Measurements from ENCODE around the gene XPNPEP2.
A peak's percentile ranks its signal among the peaks of the same experiment; 100 is the strongest.

The XPNPEP2 gene

DNA sequence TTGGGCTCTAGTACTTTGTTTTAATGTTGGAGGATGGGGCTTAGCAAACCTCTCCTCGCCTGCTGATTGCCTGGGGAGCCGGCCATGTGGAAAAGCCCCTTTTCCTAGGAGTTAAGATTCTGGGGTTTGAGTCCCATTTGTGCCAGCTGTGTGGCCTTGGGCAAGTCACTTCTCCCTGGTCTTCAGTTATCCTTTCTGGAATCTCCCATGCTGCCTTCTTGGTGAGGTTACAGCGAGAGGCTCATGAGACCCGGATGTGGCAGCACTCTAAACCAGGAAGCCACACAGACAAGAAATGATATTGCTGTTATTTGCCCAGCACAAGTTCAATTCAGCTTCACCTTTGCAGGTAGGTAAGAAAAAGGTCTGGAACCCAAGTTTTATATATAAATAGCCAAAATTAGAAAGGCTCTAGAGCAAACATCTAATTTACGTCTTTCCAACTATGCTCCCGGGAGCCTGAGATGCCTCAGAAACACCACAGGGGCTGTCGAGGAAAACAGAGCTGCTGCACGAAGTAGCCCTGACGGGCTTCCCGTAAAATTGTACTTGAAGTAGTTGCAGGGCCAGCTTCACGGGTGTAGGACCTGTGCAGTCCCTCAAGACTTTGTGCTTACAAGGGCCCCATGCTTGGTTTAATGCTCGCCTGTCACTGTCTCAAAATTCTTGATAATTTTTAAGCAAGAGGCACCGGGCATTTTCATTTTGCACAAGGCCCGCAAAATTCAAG is 32.7 kb downstream of the XPNPEP2 start:
- Mint-ChIP-seq H3K9me3 (peaks cover 12% of the 10 kb centered on the region), H3K4me1 (no peaks in the 10 kb centered on the region), H3K4me3 (no peak overlapping the region)

GRCh38 chrX:129772796-129773431 is 34.1 kb downstream of the XPNPEP2 start:
- Mint-ChIP-seq H3K27ac (no peak overlapping the region), H3K4me3 (no peak overlapping the region)

More for the DNA sequence above, 32.7 kb downstream of the XPNPEP2 start:
- no peak for DNase-seq
- no peaks in the 10 kb centered on the region for H3K36me3 Mint-ChIP-seq (ENCODE audit: low read depth)
- H3K27ac Mint-ChIP-seq = no peak overlapping the region
- H3K27me3 Mint-ChIP-seq (ENCODE audit: low read depth, poor library complexity) = no peaks in the 10 kb centered on the region
- TF ChIP-seq CTCF (IDR thresholded peaks at IDR 0.05) = no peak

GRCh38 chrX:129773649-129774458 is 35.1 kb downstream of the XPNPEP2 start:
- H3K27ac Mint-ChIP-seq = no peak overlapping the region
- peaks cover 9% of the 10 kb centered on the region for H3K9me3 Mint-ChIP-seq
- no peak overlapping the region for H3K4me3 Mint-ChIP-seq

More at GRCh38 chrX:129772796-129773431, 34.1 kb downstream of the XPNPEP2 start:
- H3K4me1 Mint-ChIP-seq = no peaks in the 10 kb centered on the region
- TF ChIP-seq CTCF (IDR thresholded peaks at IDR 0.05) = no peak
- no peaks in the 10 kb centered on the region for H3K36me3 Mint-ChIP-seq (ENCODE audit: low read depth)
- H3K9me3 Mint-ChIP-seq = peaks cover 8% of the 10 kb centered on the region
- no peak for DNase-seq
- no peaks in the 10 kb centered on the region for H3K27me3 Mint-ChIP-seq (ENCODE audit: low read depth, poor library complexity)

DNA sequence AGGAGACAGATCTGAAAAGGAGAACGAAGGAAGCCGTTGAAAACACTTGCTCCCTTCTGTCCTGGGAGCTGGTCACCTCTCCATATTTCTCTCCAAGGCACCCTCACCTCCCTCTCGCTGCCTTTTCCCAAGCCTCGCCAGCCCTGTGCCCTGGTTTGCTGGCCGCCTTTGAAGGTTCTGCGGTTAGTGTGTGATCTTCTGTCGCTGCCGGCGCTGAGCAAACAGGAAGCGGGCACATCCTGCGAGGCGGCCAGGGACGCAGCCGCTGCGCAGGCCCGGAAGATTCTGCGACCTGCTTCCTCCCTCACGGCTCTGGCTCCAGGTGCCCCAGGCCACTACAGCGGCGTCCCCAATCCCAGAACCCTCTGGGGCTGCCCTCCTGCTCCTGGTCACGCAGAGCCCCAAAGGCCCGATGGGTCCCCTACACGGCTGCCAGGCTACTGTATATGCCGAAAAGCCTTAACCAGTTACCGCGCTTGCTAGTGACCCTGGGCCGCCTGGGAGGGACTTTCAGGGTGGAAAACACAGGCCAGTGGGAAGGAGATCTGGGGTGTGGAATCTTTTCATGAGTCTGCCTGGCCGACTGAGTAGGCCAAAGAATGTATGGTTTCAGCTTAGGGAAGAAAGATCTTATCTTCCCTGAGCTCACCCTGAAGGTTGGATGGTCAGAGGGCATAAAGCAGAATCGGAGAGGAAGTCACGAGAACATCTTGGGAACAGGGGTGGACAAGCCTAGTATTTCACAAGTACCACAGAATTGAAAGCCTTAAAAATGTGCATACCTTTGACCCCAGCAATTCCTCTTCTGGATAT is 38.6 kb downstream of the XPNPEP2 start:
- no peaks in the 10 kb centered on the region for H3K4me1 Mint-ChIP-seq
- no peak overlapping the region for H3K4me3 Mint-ChIP-seq
- no peaks in the 10 kb centered on the region for H3K36me3 Mint-ChIP-seq (ENCODE audit: low read depth)
- peaks cover 14% of the 10 kb centered on the region for H3K9me3 Mint-ChIP-seq
- no peak for TF ChIP-seq CTCF (IDR thresholded peaks at IDR 0.05)
- H3K27ac Mint-ChIP-seq = peak overlapping the region; percentile 80
- no peak for DNase-seq
- no peaks in the 10 kb centered on the region for H3K27me3 Mint-ChIP-seq (ENCODE audit: low read depth, poor library complexity)

More at GRCh38 chrX:129773649-129774458, 35.1 kb downstream of the XPNPEP2 start:
- Mint-ChIP-seq H3K4me1 (no peaks in the 10 kb centered on the region), H3K36me3 (ENCODE audit: low read depth) (no peaks in the 10 kb centered on the region), H3K27me3 (ENCODE audit: low read depth, poor library complexity) (no peaks in the 10 kb centered on the region)
- no peak for DNase-seq
- no peak for TF ChIP-seq CTCF (IDR thresholded peaks at IDR 0.05)

DNA sequence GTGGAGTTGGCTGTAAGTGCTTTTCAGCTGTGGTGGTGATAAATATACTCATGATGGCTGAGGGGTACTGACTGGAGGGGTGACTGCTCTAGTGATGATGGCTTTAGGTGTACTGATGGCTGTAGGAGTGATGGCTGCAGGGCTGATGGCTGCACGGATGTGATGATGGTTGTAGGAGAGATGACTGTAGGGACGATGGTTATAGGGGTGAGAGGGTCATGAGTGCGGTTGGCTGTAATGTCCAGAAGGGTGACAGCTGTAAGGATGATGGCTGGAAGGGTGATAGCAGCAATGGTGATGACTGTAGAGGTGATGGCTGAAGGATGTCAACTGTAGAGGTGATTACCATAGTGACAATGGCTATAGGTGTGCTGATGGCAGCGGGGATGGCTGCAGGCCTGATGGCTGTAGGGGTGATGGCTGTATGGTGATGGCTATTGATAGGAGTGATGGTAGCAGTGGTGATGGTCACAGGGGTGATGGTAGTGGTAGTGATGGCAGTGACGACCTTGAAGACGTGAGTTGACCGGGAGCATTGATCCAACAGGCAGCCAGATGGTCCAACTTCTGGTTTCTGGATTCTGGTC is 40.4 kb downstream of the XPNPEP2 start:
- H3K4me3 Mint-ChIP-seq = no peak overlapping the region
- no peak for TF ChIP-seq CTCF (IDR thresholded peaks at IDR 0.05)
- no peak for DNase-seq
- H3K9me3 Mint-ChIP-seq = peaks cover 22% of the 10 kb centered on the region
- H3K27ac Mint-ChIP-seq = no peak overlapping the region
- peaks cover 6% of the 10 kb centered on the region for H3K27me3 Mint-ChIP-seq (ENCODE audit: low read depth, poor library complexity)
- H3K4me1 Mint-ChIP-seq = no peaks in the 10 kb centered on the region
- no peaks in the 10 kb centered on the region for H3K36me3 Mint-ChIP-seq (ENCODE audit: low read depth)

Measured in nephron progenitor cell (in vitro differentiated cells).